GM06990 (cell line): ENCODE results near the gene CCDC34.

Source experiments
- DNase-seq: peaks from one replicate; pipeline ENCODE4 v3.0.0-alpha.2; 2011; ENCODE audit not compliant: insufficient read length; ENCODE audit errors: extremely low read depth
- H3K27me3 ChIP-seq: replicated peaks from 2 replicates; pipeline ENCODE4 v1.6.0; 2011; ENCODE audit warnings: low read length; ENCODE audit not compliant: control insufficient read depth, insufficient read depth
- H3K36me3 ChIP-seq: 2 replicates; pipeline ENCODE4 v1.5.1; 2011; ENCODE audit warnings: low read length; ENCODE audit not compliant: control insufficient read depth, insufficient read depth
- H3K4me3 ChIP-seq: replicated peaks from 2 replicates; pipeline ENCODE4 v1.5.1; 2011; ENCODE audit warnings: low read depth, mild to moderate bottlenecking, control low read depth, low read length
- TF ChIP-seq, protein P1 (sequence below): IDR thresholded peaks from 2 replicates; pipeline ENCODE4 v1.5.1; 2011; ENCODE audit warnings: low read length, control low read depth, mild to moderate bottlenecking, inconsistent platforms; ENCODE audit not compliant: insufficient read depth, poor library complexity, severe bottlenecking

Gene CCDC34

DNA sequence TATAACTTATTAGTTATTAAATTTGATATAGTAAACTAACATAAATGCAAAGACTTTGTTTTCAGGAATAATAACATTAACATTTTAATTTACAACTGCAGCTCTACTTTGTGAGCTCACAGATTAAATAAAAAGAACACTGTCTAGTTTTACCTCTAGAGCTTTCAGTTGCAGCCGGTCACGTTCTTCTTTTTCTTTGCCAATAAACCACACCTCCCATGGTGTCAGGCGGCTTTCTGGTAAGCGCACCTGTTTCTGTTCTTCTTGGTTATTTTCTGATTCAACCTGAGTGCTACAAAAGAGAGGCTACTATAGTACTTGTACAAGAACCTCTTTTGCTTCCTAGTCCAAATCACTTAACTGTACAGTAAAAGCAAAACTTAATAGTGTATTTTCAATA, 5.8 kb downstream of the CCDC34 start:
- Histone ChIP-seq H3K36me3 (no peaks in the 10 kb centered on the region), H3K4me3 (no peak overlapping the region), H3K27me3 (no peaks in the 10 kb centered on the region)
- TF ChIP-seq, protein P1, sequence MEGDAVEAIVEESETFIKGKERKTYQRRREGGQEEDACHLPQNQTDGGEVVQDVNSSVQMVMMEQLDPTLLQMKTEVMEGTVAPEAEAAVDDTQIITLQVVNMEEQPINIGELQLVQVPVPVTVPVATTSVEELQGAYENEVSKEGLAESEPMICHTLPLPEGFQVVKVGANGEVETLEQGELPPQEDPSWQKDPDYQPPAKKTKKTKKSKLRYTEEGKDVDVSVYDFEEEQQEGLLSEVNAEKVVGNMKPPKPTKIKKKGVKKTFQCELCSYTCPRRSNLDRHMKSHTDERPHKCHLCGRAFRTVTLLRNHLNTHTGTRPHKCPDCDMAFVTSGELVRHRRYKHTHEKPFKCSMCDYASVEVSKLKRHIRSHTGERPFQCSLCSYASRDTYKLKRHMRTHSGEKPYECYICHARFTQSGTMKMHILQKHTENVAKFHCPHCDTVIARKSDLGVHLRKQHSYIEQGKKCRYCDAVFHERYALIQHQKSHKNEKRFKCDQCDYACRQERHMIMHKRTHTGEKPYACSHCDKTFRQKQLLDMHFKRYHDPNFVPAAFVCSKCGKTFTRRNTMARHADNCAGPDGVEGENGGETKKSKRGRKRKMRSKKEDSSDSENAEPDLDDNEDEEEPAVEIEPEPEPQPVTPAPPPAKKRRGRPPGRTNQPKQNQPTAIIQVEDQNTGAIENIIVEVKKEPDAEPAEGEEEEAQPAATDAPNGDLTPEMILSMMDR, result no peak
- DNase-seq, result no peak

DNA sequence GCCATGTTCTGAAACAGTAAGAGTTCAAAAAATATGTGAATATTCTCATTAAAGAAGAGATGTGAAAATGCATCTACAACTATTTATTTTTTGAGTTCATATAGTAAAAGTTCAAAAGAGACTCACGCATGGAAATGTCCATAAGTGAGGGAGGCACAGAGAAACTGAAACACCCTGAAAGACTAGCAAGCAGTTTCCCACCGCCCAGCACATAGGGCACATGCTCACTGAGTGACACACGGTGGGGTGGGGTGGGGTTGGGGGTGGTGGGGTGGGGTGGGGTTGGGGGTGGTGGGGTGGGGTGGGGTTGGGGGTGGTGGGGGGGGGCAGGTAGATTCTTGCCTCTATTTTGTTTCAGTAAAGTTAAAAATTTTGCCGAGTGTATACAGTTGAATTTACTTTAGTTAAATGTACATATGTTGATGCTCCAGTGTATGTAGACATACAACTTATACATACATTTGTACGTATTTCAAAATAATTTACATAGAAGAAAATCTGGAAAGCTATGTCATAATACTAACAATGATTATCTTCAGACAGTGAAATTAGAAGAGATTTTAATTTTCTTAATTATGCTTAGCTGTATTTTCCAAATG, 6.3 kb downstream of the CCDC34 start:
- Histone ChIP-seq H3K36me3 (no peaks in the 10 kb centered on the region), H3K27me3 (no peaks in the 10 kb centered on the region), H3K4me3 (no peak overlapping the region)
- TF ChIP-seq, protein P1, result no peak
- DNase-seq, result no peak

DNA sequence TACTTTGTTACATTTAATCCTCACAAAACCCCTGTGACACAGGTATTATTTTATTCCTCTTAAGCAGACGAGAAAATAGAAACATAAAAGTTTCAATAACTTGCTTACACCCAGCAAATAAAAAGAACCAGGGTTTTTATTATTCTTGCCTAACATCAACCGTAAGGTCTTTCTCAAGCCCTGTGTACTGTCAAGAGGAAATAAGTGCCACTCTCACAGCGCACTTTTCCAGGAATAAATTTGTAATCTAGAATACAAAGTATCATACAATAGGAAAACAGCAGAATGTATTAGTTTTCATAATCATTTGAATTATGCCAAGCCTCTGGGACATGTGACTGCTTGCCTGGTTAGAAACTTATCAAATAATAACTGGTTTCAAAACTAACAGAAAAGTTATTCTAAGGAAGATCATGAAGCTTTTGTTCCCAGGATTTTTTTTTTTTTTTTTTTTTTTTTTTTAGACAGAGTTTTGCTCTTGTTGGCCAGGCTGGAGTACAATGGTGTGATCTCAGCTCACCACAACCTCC, 7.4 kb downstream of the CCDC34 start:
- Histone ChIP-seq H3K27me3 (no peaks in the 10 kb centered on the region), H3K36me3 (no peaks in the 10 kb centered on the region), H3K4me3 (no peak overlapping the region)
- DNase-seq, result no peak
- TF ChIP-seq, protein P1, result no peak

DNA sequence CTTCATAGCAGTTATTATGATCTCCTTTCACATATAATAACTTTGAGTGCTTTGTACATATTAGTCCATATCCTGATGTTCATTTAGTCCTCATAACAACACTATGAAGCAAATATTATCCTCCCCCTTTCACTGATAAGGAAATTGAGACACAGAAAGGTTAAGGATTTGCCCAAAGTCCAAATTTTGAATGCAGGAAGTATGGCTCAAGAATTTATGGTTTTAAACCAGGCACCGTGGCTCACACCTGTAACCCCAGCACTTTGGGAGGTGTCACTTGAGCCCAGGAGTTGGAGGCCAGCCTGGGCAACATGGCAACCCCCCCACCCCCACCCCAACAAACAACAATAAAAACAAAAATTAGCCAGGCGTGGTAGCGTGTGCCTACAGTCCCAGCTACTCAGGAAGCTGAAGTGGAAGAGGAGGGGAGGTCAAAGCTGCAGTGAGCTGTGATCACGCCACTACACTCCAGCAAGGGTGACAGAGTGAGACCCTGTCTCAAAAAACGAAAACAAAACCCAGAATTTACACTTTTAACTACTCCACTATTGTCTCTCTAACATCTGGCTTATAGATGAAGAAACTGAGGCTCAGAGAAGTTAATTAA, 8.6 kb downstream of the CCDC34 start:
- Histone ChIP-seq H3K36me3 (no peaks in the 10 kb centered on the region), H3K27me3 (no peaks in the 10 kb centered on the region), H3K4me3 (peak overlapping the region; percentile 6)
- DNase-seq, result no peak
- TF ChIP-seq, protein P1, result no peak

DNA sequence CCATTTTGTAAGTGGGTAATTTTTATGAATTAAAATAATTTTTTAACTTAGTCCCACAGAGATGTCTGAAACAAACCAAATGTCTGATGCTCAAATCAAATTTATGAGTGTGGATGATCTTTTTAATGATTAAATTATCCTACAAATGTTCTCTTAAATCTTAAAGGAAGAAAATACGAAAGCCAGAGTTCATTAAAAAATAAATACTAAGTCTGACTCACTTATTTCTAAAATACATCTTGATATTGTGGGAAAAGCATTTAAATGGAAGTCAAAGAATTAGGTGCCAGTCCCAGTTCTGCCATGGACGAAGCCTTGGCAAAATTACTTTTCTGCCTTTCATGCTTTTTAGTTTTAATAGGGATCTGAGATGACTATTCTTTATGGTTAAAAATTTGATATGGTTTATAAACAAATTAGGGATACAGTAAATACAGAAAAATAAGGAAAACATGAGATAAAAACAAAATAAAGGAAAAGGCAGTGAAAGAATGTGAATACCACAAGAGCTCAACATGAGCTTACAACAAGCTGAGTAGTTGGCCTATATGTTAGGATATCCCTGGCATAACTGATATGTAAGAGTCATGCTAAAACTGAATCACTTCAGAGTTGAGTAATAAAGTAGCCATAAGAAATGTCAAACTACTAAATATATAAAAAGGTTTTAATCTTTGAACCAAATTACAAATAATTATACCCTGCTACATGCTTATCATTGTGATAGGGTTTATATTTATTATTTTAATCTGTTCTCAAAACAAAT, 9.2 kb downstream of the CCDC34 start:
- no peak for DNase-seq
- TF ChIP-seq, protein P1, result no peak
- Histone ChIP-seq H3K4me3 (no peak overlapping the region), H3K36me3 (no peaks in the 10 kb centered on the region), H3K27me3 (no peaks in the 10 kb centered on the region)
